Endothelial cell (in vitro differentiated cells): ENCODE measurements around the gene HACD1. TPM values are rescaled to one million over a fixed set of nuclear protein-coding genes. Genes with fewer than 3 reads are reported as not detected.

Source experiments
- DNase-seq: peaks from one replicate; pipeline ENCODE4 v3.0.0; 2021; ENCODE audit warnings: low spot score
- H3K27ac Mint-ChIP-seq: one replicate; pipeline ENCODE4 v1.8.0; 2021; ENCODE audit warnings: mixed read lengths, inconsistent platforms; ENCODE audit not compliant: unreplicated experiment
- H3K27me3 Mint-ChIP-seq: one replicate; pipeline ENCODE4 v1.8.0; 2021; ENCODE audit warnings: mild to moderate bottlenecking, moderate library complexity, mixed read lengths, inconsistent platforms; ENCODE audit not compliant: unreplicated experiment
- H3K36me3 Mint-ChIP-seq: one replicate; pipeline ENCODE4 v1.8.0; 2021; ENCODE audit warnings: mild to moderate bottlenecking, low read depth, mixed read lengths, inconsistent platforms; ENCODE audit not compliant: unreplicated experiment
- H3K4me1 Mint-ChIP-seq: one replicate; pipeline ENCODE4 v1.8.0; 2021; ENCODE audit warnings: mild to moderate bottlenecking, mixed read lengths, inconsistent platforms; ENCODE audit not compliant: unreplicated experiment
- H3K4me3 Mint-ChIP-seq: one replicate; pipeline ENCODE4 v1.8.0; 2021; ENCODE audit warnings: mild to moderate bottlenecking, mixed read lengths, inconsistent platforms; ENCODE audit not compliant: unreplicated experiment
- H3K9me3 Mint-ChIP-seq: one replicate; pipeline ENCODE4 v1.8.0; 2021; ENCODE audit warnings: mixed read lengths, inconsistent platforms; ENCODE audit not compliant: unreplicated experiment
- long read RNA-seq: library from polyadenylated mRNA; unstranded; transcript quantifications from one replicate; pipeline ENCODE4 v2.0.0, GENCODE V29; 2020; ENCODE audit not compliant: unreplicated experiment
- total RNA-seq: library from RNA; stranded (reverse); fragmentation: NEBNext Ultra II Directional; extraction: Animal tissue kit (Norgen Biotek cat#: 25700); gene quantifications from one replicate; pipeline ENCODE4 v1.2.1, GENCODE V29; 2021; ENCODE audit not compliant: unreplicated experiment
- TF ChIP-seq, protein P1 (sequence below): fragments of 200-600 bp; sonication (generic); IDR thresholded peaks from one replicate; pipeline ENCODE4 v1.5.0; 2021; ENCODE audit warnings: antibody characterized with exemption; ENCODE audit not compliant: unreplicated experiment

HACD1 gene, protein sequence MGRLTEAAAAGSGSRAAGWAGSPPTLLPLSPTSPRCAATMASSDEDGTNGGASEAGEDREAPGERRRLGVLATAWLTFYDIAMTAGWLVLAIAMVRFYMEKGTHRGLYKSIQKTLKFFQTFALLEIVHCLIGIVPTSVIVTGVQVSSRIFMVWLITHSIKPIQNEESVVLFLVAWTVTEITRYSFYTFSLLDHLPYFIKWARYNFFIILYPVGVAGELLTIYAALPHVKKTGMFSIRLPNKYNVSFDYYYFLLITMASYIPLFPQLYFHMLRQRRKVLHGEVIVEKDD
- total RNA-seq, result 17.9 TPM
- long read RNA-seq, partial matches to known transcripts, result 2 of 4 reads
- long read RNA-seq, other reads (novel, unspliced or antisense), result 2 of 4 reads

DNA sequence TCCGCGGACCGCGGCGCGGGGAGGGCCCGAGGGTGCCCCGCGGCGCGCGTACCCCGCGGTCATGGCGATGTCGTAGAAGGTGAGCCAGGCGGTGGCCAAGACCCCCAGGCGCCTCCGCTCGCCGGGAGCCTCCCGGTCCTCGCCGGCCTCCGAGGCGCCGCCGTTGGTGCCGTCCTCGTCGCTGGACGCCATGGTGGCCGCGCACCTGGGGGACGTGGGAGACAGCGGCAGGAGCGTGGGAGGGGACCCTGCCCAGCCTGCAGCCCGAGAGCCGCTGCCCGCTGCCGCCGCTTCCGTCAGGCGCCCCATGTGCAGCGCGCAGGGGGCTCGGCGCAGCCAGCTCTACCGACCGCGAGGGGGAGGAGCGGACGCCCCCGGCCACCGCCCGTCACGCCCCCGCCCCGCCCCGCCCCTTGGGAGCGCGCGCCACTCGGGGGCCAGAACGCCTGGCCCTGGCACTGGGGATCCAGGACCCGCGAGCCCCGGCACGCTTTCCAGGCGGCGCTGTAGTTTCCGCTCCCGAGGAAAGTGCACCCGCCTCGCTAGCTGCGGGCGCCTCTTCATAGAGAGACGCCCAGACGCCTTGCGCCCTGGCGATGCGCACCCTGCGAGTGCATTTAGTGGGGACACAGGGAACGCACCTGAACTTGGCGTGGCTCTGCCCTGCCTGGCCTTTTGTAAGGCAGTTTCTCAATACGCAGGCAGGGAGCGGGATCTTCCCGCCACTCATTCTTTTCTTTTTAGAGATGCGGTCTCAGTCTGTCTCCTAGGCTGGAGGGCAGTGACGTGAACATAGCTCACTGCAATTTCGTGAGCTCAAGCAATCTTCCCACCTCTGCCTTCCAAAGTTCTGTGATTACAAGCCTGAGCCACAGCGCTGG, at the start of gene HACD1:
Gene HACD1 (minus strand): TSS at position 344 of the 881 bp plus-strand sequence. CDS start 35 bp downstream, at position 309.
- Mint-ChIP-seq H3K36me3 (peaks cover 4% of the 10 kb centered on the region), H3K27me3 (peaks cover 4% of the 10 kb centered on the region), H3K4me3 (peak within 1 kb of the TSS; percentile 94)

DNA sequence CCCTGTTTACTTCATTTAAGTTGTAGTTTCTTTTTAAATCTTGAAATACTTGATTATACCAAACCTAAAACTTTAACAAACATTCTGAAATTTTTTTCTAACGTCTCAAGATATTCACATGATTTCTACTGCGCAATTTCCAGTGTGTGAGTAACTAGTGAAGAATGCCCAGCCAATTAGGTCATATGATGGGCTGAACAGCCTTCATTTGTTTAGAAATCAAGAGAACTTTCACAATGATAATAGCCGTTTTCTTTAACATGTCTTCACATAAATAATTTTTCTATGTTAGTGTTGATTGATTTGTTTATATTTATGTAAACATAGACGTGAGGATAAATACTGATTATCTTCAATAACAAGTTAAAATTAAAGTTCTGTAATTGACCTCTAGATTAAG, 48.6 kb upstream of the HACD1 start:
- Mint-ChIP-seq H3K9me3 (no peaks in the 10 kb centered on the region), H3K27ac (no peak overlapping the region), H3K27me3 (no peaks in the 10 kb centered on the region), H3K4me1 (peaks cover 12% of the 10 kb centered on the region), H3K36me3 (peaks cover 17% of the 10 kb centered on the region), H3K4me3 (no peak overlapping the region)
- no peak for DNase-seq
- TF ChIP-seq, protein P1, sequence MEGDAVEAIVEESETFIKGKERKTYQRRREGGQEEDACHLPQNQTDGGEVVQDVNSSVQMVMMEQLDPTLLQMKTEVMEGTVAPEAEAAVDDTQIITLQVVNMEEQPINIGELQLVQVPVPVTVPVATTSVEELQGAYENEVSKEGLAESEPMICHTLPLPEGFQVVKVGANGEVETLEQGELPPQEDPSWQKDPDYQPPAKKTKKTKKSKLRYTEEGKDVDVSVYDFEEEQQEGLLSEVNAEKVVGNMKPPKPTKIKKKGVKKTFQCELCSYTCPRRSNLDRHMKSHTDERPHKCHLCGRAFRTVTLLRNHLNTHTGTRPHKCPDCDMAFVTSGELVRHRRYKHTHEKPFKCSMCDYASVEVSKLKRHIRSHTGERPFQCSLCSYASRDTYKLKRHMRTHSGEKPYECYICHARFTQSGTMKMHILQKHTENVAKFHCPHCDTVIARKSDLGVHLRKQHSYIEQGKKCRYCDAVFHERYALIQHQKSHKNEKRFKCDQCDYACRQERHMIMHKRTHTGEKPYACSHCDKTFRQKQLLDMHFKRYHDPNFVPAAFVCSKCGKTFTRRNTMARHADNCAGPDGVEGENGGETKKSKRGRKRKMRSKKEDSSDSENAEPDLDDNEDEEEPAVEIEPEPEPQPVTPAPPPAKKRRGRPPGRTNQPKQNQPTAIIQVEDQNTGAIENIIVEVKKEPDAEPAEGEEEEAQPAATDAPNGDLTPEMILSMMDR, result no peak

More for the DNA sequence above, at the start of gene HACD1:
- DNase-seq, result peak; percentile 72
- Mint-ChIP-seq H3K4me1 (peaks cover 4% of the 10 kb centered on the region), H3K27ac (peak within 1 kb of the TSS; percentile 72), H3K9me3 (no peaks in the 10 kb centered on the region)
- TF ChIP-seq, protein P1, result no peak

DNA sequence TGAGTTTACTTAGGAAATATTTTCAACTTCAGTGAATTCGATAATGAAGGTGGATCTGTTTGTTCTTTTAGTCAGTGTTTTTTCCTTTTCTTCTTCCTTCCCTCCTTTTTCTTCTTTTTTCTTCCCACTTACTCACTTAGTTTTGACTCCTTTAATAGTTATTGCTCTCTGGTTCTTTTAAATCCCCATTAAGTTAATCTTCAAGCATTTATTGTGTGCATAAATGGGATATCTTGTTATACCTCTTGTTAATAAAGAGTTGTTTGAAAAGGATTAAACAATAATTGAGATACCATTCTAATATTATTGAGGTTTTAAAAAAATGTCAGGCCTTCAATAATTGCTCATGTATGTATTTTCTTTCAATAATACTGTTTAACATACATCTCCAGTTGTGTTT, 46.3 kb upstream of the HACD1 start:
- Mint-ChIP-seq H3K27me3 (peaks cover 1% of the 10 kb centered on the region), H3K27ac (no peak overlapping the region), H3K36me3 (peaks cover 17% of the 10 kb centered on the region), H3K9me3 (no peaks in the 10 kb centered on the region), H3K4me1 (peaks cover 12% of the 10 kb centered on the region), H3K4me3 (no peak overlapping the region)
- TF ChIP-seq, protein P1, result no peak
- DNase-seq, result no peak

DNA sequence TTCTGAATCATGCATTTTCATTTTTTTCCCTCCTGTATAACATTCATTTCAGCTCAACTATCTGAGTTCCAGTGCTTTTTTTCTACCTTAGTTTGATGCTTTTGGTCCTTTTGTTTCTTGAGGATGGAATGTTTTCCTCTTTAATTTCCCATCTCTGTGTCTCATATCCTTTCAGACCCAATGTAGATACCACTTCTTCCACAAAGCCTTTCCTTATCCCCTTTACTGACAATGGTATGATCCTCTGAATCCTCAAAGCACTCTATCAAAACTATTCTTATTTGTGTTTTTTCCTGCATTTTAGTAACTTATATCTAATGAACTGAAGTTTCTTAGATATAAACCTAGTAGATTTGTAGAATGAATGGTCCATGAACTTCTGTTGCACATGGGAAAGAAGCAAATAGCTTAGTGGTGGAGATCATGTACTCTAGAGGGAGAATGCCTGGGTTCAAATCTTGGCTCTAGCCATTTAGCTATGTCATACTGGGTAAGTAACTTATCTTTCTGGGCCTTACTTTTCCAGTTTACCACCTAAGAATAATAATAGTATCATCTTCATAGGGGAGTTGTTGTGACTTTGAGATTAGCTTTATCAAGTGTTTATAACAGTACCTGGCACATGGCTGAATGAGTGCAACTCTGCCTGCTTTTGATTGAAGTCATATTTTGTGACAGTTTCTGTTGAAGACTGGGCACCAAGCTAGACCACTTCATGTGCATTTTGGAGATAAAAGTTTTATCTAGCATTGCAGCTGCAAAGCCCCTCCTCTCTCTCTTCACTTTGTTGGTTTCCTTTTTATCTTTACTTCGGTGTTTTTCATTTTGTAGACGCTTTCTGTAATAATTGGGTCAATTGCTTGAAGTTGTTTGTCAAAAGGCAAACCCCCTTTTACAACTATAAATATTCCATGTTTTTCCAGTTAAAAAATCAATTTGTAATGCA, 45.3 kb upstream of the HACD1 start:
- Mint-ChIP-seq H3K27me3 (peaks cover 1% of the 10 kb centered on the region), H3K4me3 (peak overlapping the region; percentile 3), H3K36me3 (peaks cover 17% of the 10 kb centered on the region), H3K27ac (no peak overlapping the region), H3K9me3 (no peaks in the 10 kb centered on the region), H3K4me1 (peaks cover 12% of the 10 kb centered on the region)
- TF ChIP-seq, protein P1, result no peak
- no peak for DNase-seq
